ENCODE data around the gene IRAK1BP1. TPM values are rescaled to one million over a fixed set of nuclear protein-coding genes. Genes with fewer than 3 reads are reported as not detected.

IRAK1BP1 gene
- total RNA-seq, 1 experiment from 2014 or later = 6.1 TPM

DNA sequence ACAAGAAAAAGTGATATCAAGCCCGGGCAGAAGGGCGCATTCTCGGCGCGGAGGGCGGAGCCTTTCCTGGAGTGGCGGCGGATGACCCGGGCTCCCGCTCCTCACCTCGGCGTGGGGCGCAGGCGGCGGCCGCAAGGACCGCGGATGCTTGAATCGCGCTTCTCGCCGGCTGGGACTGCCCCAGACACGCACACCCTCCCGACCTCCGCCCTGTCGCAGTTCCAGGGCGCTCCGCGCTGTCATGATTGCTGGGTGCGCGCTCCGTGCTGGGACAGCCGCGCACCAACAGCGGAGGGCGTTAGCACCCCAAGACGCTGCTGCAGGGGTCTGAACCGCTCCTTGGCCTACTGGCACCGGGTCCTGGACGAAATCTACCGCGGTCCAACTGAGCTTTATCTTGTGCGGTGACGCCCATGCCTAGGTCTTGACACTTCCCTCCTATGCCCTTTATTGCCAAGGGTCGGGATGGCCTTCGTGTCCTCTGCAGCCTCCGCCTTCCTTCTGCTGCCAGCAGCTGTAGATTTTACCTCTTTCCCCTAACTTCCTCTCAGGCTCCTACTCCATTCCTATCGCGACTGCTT is 43.3 kb downstream of the IRAK1BP1 start (continued):
- TF ChIP-seq, protein P1, sequence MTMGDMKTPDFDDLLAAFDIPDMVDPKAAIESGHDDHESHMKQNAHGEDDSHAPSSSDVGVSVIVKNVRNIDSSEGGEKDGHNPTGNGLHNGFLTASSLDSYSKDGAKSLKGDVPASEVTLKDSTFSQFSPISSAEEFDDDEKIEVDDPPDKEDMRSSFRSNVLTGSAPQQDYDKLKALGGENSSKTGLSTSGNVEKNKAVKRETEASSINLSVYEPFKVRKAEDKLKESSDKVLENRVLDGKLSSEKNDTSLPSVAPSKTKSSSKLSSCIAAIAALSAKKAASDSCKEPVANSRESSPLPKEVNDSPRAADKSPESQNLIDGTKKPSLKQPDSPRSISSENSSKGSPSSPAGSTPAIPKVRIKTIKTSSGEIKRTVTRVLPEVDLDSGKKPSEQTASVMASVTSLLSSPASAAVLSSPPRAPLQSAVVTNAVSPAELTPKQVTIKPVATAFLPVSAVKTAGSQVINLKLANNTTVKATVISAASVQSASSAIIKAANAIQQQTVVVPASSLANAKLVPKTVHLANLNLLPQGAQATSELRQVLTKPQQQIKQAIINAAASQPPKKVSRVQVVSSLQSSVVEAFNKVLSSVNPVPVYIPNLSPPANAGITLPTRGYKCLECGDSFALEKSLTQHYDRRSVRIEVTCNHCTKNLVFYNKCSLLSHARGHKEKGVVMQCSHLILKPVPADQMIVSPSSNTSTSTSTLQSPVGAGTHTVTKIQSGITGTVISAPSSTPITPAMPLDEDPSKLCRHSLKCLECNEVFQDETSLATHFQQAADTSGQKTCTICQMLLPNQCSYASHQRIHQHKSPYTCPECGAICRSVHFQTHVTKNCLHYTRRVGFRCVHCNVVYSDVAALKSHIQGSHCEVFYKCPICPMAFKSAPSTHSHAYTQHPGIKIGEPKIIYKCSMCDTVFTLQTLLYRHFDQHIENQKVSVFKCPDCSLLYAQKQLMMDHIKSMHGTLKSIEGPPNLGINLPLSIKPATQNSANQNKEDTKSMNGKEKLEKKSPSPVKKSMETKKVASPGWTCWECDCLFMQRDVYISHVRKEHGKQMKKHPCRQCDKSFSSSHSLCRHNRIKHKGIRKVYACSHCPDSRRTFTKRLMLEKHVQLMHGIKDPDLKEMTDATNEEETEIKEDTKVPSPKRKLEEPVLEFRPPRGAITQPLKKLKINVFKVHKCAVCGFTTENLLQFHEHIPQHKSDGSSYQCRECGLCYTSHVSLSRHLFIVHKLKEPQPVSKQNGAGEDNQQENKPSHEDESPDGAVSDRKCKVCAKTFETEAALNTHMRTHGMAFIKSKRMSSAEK (CRISPR knock-in tag; IDR thresholded peaks at IDR 0.05; ENCODE audit: borderline replicate concordance) = no peak
- TF ChIP-seq ZBTB21 (CRISPR knock-in tag; IDR thresholded peaks at IDR 0.05; ENCODE audit: borderline replicate concordance) (no peak), NFATC4 (CRISPR knock-in tag; IDR thresholded peaks at IDR 0.05) (no peak), USF2 (CRISPR knock-in tag; IDR thresholded peaks at IDR 0.05) (no peak), EMX1 (CRISPR knock-in tag; IDR thresholded peaks at IDR 0.05) (no peak), NR1H2 (CRISPR knock-in tag; IDR thresholded peaks at IDR 0.05) (no peak), ATF2 (CRISPR knock-in tag; IDR thresholded peaks at IDR 0.05; ENCODE audit: borderline replicate concordance, low read depth) (no peak), FOXP1 (CRISPR knock-in tag; IDR thresholded peaks at IDR 0.05; ENCODE audit: borderline replicate concordance) (peak; percentile 64; the same call in 1 of the 2 replicates)
- TF ChIP-seq, protein P2, sequence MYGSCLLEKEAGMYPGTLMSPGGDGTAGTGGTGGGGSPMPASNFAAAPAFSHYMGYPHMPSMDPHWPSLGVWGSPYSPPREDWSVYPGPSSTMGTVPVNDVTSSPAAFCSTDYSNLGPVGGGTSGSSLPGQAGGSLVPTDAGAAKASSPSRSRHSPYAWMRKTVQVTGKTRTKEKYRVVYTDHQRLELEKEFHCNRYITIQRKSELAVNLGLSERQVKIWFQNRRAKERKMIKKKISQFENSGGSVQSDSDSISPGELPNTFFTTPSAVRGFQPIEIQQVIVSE (CRISPR knock-in tag; IDR thresholded peaks at IDR 0.05; ENCODE audit: borderline replicate concordance) = no peak

DNA sequence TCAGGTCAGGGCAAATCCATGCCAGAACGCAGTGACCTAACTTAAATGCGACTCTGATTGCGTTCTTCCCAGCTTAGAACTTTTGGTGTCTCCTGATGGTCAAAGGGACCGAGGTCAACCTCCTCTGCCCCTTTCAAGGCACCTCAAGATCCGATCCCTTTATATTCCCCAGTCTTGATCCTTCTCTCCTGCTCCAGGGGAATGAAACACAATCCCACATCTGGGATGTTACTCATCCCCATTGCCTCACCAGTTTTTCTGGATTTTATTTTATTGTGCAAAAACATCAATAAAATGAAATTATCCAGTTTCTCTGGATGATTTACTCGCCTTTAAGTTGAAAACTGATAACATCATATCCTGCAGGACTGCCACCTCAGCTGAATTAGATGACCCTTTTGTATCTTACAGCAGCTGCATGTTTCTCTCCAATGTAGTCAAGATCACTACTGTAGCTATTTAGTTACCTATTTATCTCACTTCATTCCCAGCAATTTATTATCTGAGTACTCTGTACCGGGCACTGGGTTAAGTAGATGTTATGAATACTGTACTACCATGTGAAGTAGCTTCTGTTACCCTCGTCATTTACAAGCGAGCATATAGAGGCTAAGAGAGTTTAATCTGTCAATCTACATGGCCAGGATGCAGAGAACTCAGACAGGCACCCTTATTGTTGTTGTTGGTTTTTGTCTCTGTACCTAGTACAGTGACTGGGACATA is 44.0 kb downstream of the IRAK1BP1 start:
- peaks cover 15% of the 10 kb centered on the region for H3K4me1 Mint-ChIP-seq

DNA sequence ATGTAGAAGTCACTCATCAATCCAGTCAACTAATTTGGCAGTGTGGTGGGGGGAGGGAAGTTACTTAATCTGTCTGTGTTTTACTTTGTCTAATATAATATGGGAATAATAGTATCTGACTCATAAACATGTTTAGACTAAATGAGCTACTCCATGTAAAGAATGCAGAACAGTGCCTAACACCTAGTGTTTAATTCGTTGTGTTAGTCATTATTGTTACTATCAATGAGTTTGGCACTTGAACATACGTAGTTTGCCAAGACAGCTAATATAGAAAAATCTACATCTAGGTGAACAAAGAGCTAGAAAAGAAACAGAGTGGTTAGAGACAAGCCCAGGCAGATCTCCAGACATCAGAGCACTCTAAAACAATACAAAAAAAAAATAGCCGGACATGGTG is 49.1 kb downstream of the IRAK1BP1 start:
- Mint-ChIP-seq H3K4me1 (peaks cover 1% of the 10 kb centered on the region), H3K27me3 (ENCODE audit: low read depth) (peaks cover 10% of the 10 kb centered on the region), H3K27ac (no peak overlapping the region), H3K9me3 (peaks cover 50% of the 10 kb centered on the region), H3K4me3 (no peak overlapping the region), H3K36me3 (peaks cover 32% of the 10 kb centered on the region)
- DNase-seq (ENCODE audit: low spot score) (no peak), ATAC-seq (no peak)
- ChIA-PET CTCF (no interaction called here), POLR2A (no interaction called here)
- TF ChIP-seq TP53 (CRISPR knock-in tag; IDR thresholded peaks at IDR 0.05) (no peak), FOXP4 (CRISPR knock-in tag; IDR thresholded peaks at IDR 0.05) (no peak), USF1 (CRISPR knock-in tag; IDR thresholded peaks at IDR 0.05) (no peak), CREM (CRISPR knock-in tag; IDR thresholded peaks at IDR 0.05) (no peak), ZNF232 (CRISPR knock-in tag; IDR thresholded peaks at IDR 0.05) (no peak), GTF2I (CRISPR knock-in tag; conservative IDR thresholded peaks at IDR 0.05) (no peak), HMGXB4 (CRISPR knock-in tag; IDR thresholded peaks at IDR 0.05) (no peak), ESRRA (CRISPR knock-in tag; IDR thresholded peaks at IDR 0.05; ENCODE audit: borderline replicate concordance) (no peak), FOXK1 (CRISPR knock-in tag; IDR thresholded peaks at IDR 0.05) (no peak), SP1 (CRISPR knock-in tag; conservative IDR thresholded peaks at IDR 0.05) (no peak), ZNF423 (CRISPR knock-in tag; IDR thresholded peaks at IDR 0.05) (no peak)

More for the DNA sequence above, 44.0 kb downstream of the IRAK1BP1 start:
- Mint-ChIP-seq H3K4me3 (peak overlapping the region; percentile 73), H3K27me3 (ENCODE audit: low read depth) (peaks cover 29% of the 10 kb centered on the region), H3K9me3 (peaks cover 7% of the 10 kb centered on the region), H3K27ac (no peak overlapping the region), H3K36me3 (peaks cover 3% of the 10 kb centered on the region)
- DNase-seq (ENCODE audit: low spot score) = no peak
- POLR2A ChIA-PET = no interaction called here
- TF ChIP-seq KAT7 (CRISPR knock-in tag; IDR thresholded peaks at IDR 0.05; ENCODE audit: borderline replicate concordance) (no peak), CREB1 (CRISPR knock-in tag; IDR thresholded peaks at IDR 0.05) (no peak)
- ATAC-seq = no peak
- CTCF ChIA-PET = no interaction called here
